GM12872 (cell line): Measurements from ENCODE around the gene CAMK1D.

Experiments
- CTCF ChIP-seq: IDR thresholded peaks from 3 replicates; pipeline ENCODE4 v1.5.1; 2011; ENCODE audit warnings: low read depth, mild to moderate bottlenecking, low read length, moderate library complexity; ENCODE audit not compliant: insufficient read depth

The CAMK1D gene

GRCh38 chr10:12844811-12845483, 495.6 kb downstream of the CAMK1D start:
- no peak for TF ChIP-seq CTCF

- no peak for TF ChIP-seq CTCF
These were observed 497.4 kb downstream of the CAMK1D start for GRCh38 chr10:12846718-12847117.

GRCh38 chr10:12847361-12847975, 498.1 kb downstream of the CAMK1D start:
- peak; percentile 59; the same call in 2 of the 3 replicates for TF ChIP-seq CTCF

GRCh38 chr10:12848439-12849173, 499.3 kb downstream of the CAMK1D start:
- no peak for TF ChIP-seq CTCF

GRCh38 chr10:12849319-12850181, 500.2 kb downstream of the CAMK1D start:
- TF ChIP-seq CTCF = no peak

- TF ChIP-seq CTCF = no peak
These were observed 503.3 kb downstream of the CAMK1D start for GRCh38 chr10:12852687-12853086.

GRCh38 chr10:12854988-12855387, 505.6 kb downstream of the CAMK1D start:
- TF ChIP-seq CTCF = no peak
